HG03565 (cell line): ENCODE data around the gene KRTAP10-5.

Source experiments
- ATAC-seq: cut with Tn5 transposase; IDR thresholded peaks from one replicate; pipeline ENCODE4 v1.9.1; 2021; ENCODE audit warnings: mild to moderate bottlenecking, moderate library complexity; ENCODE audit not compliant: unreplicated experiment

Gene KRTAP10-5

DNA sequence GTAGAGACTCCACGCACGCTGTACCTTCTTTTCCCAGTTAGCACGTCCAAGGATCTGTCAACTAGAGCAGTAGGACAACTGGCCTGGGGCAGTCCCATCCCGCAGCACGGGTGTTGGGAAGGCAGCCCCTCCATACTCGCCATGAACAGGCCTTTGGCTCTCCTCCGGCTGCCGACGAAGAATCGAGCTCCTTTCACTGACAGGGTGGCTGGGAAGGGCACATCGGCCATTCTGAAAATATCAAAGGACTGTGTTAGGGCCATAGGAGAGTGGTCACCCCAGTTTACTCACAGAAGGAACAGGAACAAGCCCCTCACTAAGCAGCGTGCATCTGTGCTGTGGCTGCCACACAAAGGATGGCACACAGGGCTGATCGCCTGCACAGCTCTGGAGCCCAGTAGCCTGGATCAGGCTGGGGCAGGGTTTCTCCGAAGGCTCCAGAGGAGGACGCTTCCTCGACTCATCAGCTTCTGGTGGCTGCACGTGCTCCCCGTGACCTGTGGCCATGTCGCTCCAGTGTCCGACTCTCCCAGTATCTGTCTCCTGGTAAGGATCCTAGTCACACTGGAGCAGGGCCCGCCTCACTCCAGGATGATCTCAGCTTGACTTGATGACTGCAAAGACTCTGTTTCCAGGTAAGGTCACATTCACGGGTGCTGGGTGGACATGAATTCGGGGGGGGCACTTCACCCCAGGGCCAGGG is 49.4 kb downstream of the KRTAP10-5 start:
- no peak for ATAC-seq

DNA sequence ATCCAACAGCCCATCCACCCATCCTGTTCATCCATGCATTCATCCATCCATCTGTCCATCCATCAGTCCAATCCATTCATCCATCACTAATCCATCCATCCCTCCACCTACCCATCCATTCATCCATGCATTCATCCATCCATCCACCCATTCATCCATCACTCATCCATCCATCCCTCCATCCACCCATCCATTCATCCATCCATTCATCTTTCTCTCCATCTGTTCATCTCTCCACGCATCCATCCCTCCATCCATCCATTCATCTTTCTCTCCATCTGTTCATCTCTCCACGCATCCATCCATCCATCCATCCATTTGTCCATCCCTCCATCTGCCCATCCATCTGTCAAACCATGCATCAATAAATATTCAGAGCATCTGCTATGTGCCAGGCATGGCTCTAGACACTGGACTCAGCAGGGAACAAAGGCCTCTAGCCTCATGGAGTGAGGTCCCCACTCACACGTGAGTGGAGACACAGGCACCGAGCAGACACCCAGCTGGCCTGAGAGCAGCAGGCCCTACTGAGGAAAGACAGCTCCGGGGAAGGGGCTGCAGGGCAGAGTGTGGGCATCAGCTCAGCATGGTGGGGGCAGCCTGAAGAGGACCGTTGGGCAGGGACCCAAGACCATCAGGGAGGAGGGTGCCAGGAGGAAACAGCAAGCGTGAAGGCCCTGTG is 50.0 kb downstream of the KRTAP10-5 start:
- ATAC-seq = no peak

DNA sequence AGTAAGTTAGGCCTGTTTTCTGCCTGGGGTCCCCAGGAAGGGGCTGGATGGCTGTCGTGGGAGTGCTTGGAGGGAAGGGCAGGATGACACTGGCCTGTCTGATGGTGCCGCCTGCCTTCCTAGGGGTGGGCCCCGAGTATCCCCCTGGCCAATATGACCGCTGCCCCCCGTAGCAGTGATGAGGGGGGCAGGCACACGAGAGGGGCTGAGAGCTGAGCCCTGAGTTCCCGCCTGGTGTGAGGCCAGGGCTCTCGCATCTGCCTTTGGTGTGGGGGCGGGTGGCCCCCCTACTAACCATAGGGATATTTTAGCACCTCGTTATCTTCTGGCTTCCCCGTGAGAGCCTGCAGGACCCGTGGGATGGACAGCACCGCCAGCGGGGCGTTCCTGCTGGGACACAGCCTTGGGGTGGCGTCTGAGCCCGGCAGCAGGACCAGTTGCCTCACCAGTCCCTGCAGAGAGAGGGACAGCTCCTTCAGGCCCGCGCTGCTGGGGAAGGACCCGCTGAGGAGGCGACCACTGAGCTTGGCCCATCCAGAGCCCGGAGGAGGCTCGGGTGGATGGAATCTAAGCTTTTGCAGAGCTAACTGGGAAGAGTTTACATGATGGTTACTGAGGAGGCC is 50.8 kb downstream of the KRTAP10-5 start:
- ATAC-seq = no peak
